ENCODE data around the gene CHST14. TPM values are rescaled to one million over a fixed set of nuclear protein-coding genes. Genes with fewer than 3 reads are reported as not detected.

Gene CHST14
- total and polyA plus RNA-seq, 2 of the 8 experiments (the other 6 are each of a cell fraction or from before 2014, with no cell fraction given), result 13.4 to 20.3 TPM

- no peak for TF ChIP-seq CHD7 (IDR thresholded peaks at IDR 0.05; ENCODE audit: insufficient replicate concordance, low read length)
- TF ChIP-seq BRCA1 (IDR thresholded peaks at IDR 0.05; ENCODE audit: low read depth, low read length), result no peak
- TF ChIP-seq KDM4A (IDR thresholded peaks at IDR 0.05; ENCODE audit: low read depth, low read length, severe bottlenecking), result no peak
- TF ChIP-seq TAF7 (optimal IDR thresholded peaks at IDR 0.05; ENCODE audit: borderline replicate concordance, low read depth, low read length), result no peak
- TF ChIP-seq HDAC2 (IDR thresholded peaks at IDR 0.05; ENCODE audit: borderline replicate concordance in 1 of 2, low read depth in 2 of 2, low read length in 2 of 2), result no peak
- no peak for TF ChIP-seq EP300 (IDR thresholded peaks at IDR 0.05; ENCODE audit: borderline replicate concordance in 1 of 2, low read depth in 2 of 2, low read length in 2 of 2)
- no peak for TF ChIP-seq SP4 (IDR thresholded peaks at IDR 0.05; ENCODE audit: low read length)
Observed at GRCh38 chr15:40486066-40486770, 15.4 kb downstream of the CHST14 start (continued).
